Measurements from ENCODE around the gene TFPI.
"Not testable (repeated sequence)": the region's sequence is repeated elsewhere in the genome, so short reads cannot be mapped to it uniquely, and the experiment has no call there.

Gene TFPI

DNA sequence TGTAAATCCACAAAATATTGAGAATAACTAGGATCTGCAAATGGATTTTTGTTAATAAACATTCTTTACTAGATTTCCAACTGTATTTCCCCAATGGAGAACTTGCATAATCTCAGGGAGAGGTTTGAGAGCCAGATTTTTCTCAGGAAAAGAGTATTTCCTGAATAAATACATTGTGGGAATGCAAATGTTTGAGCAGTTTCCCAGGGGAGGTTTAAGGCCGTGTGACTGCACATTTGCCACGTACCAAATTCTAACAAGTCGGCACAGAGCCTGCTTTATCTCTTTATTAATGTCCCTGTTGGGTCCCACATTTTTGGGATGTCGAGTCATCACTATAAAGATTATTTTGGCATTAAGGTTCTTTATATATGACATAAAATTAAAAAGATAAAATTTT lies 27.0 kb downstream of the TFPI start:
- no peak for DNase-seq

DNA sequence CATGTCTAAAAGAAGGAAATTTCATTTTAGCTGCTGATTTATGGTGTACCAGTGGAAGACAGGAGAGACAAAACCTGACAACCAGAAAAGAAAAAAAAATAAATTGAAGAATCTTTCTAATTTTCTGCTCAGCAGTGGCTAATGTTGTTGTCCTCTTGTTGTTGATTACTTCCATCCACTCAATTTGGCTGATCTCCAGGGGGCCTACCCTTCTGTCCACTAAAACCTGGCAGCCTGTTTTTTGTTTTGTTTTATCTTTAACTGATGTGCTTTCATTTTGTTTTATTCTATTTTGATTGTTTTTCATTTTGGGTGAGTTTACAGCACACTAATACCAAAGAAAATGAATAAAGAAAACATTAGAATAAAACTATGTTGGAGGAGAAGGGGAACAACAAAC lies 27.4 kb downstream of the TFPI start:
- no peak for DNase-seq

DNA sequence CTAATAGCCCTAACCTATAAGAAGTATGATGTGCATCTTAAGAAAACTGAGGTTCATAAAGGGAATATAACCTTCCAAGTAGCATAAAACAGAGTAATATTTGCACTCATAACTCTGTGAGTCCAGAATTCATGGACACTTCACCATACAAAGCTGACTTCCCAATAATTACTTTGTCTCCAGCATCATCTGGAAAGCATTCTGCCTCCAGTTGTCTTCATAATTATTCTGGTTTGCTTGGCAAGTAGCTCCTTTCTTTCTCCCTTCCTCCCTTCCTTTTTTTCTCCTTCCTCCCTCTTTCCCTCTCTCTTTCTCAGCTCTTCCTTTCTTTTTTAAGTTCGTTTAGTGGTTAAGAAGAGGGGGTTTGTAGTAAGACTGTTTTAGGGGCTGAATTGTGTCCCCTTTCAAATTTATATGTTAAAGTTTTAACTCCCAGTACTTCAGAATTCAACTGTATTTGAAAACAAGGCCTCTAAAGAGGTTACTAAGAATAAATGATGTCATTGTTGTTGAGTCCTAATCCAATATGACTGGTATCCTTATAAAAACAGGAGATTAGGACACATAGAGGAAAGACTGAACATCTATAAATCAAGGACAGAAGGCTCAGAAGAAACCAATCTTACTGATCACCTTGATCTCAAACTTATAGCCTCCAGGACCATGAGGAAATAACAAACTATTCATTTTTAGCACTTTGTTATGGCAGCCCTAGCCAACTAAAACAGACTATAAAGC lies 28.9 kb downstream of the TFPI start:
- DNase-seq = no peak

DNA sequence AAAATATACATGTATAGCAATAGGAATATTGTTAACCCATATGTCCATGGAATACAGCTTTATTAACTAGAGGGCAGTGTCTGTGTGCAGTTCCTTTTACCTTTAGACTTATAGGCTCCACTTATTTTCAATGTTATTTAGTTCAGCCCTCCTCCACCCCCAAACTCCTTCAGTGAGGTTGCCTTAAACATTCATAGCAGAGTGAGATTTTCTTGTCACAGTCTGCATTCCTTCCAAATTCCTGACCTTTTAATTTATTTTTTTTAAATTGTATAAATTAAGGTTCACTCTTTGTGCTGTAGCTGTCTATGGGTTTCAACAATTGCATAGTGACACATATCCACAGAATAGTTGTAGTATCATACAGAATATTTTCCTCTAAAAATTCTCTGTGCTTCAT lies 30.9 kb downstream of the TFPI start:
- no peak for DNase-seq

DNA sequence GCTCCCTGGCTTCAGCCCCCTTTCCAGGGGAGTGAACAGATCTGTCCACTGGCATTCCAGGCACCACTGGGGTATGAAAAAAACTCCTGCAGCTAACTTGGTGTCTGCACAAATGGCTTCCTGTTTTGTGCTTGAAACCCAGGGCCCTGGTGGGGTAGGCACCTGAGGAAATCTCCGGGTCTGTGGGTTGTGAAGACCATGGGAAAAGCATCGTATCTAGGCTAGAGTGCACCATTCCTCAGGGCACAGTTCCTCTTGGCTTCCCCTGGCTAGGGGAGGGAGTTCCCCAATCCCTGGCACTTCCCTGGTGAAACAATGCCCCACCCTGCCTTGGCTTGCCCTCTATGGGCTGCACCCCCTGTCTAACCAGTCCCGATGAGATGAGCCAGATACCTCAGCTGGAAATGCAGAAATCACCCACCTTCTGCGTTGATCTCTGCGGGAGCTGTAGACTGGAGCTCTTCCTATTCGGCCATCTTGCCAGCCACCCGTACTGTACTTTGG lies 34.1 kb downstream of the TFPI start:
- no peak for DNase-seq

DNA sequence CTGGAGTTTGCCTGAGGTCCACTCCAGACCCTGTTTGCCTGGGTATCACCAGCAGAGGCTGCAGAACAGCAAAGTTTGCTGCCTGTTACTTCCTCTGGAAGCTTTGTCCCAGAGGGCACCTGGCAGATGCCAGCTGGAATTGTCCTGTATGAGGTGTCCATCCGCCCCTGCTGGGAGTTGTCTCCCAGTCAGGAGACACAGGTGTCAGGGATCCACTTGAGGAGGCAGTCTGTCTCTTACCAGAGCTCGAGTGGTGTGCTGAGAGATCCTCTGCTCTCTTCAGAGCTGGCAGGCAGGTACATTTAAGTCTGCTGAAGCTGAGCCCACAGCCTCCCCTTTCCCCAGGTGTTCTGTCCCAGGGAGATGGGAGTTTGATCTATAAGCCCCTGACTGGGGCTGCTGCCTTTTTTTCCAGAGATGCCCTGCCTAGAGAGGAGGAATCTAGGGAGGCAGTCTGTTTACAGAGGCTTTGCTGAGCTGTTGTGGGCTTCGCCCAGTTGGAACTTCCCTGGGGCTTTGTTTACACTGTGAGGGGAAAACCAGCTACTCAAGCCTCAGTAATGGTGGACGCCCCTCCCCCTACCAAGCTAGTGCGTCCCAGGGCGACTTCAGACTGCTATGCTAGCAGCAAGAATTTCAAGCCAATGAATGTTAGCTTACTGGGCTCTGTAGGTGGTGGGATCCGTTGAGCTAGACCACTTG lies 34.7 kb downstream of the TFPI start:
- no peak for DNase-seq

DNA sequence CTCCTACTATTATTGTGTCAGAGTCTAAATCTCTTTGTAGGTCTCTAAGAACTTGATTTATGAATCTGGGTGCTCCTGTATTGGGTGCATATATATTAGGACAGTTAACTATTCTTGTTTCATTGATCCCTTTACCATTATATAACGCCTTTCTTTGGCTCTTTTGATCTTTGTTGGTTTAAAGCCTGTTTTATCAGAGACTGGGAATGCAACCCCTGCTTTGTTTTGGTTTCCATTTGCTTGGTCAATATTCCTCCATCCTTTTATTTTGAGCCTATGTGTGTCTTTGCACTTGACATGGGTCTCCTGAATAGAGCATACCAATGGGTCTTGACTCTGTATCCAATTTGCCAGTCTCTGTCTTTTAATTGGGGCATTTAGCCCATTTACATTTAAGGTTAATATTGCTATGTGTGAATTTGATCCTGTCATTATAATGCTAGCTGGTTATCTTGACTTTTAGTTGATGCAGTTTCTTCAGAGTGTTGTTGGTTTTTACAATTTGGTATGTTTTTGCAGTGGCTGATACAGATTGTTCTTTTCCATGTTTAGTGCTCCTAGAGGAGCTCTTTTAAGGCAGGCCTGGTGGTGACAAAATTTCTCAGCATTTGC lies 36.4 kb downstream of the TFPI start:
- DNase-seq = not testable (repeated sequence)

DNA sequence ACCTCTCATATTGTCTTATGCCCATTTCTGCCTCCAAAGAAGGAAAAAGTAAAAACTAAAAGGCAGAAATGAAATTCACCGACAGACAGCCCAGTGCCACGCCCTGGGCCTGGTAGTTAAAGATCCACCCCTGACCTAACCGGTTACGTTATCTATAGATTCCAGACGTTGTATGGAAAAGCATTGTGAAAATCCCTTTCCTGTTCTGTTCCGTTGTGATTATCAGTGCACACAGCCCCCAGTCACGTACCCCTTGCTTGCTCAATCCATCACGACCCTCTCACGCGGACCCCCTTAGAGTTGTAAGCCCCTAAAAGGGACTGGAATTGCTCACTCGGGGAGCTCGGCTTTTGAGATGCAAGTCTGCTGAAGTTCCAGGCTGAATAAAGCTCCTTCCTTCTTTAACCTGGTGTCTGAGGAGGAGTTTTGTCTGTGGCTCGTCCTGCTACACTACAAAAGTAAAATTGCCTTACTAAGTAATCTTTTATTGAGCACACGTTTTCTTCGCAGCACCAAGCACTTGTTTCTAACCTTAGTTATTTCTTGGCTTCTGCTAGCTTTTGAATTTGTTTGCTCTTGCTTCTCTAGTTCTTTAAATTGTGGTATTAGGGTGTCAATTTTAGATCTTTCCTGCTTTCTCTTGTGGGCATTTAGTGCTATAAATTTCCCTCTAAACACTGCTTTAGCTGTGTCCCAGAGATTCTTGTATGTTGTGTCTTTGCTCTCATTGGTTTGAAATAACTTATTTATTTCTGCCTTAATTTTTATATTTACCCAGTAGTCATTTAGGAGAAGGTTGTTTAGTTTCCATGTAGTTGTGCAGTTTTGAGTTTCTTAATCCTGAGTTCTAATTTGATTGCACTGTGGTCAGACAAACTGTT lies 37.4 kb downstream of the TFPI start:
- DNase-seq = not testable (repeated sequence)

DNA sequence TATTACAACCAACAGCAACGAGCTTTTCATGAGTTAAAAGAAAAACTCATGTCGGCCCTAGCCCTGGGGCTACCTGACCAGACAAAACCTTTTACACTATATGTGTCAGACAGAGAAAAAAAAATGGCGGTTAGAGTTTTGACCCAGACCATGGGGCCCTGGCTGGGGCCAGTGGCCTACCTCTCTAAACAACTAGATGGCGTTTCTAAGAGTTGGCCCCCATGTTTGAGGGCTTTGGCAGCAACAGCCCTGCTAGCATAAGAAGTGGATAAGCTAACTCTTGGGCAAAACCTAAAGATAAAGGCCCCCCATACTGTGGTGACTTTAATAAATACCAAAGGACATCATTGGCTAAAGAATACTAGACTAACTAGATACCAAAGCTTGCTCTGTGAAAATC lies 39.3 kb downstream of the TFPI start:
- DNase-seq = no peak

DNA sequence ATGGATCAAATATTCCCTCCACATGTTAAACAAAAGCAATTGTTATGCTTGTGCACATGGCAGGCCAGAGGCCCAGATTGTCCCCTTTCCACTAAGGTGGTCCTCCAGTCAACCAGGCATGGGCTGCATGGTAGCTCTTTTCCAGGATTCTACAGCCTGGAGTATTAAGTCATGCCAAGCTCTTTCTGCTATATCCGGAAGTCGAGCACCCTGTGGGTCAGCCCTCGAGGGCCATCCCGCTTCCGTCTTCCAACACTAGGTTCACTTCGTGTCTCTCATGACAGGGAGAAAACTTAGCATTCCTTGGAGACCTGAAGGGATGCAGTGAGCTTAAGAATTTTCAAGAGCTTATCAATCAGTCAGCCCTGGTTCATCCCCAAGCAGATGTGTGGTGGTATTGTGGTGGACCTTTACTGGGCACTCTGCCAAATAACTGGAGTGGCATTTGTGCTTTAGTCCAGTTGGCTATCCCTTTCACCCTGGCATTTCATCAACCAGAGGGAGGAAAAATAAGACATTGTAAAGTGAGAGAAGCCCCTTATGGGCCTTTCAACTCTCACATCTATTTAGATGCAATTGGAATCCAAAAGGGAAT lies 39.9 kb downstream of the TFPI start:
- not testable (repeated sequence) for DNase-seq

DNA sequence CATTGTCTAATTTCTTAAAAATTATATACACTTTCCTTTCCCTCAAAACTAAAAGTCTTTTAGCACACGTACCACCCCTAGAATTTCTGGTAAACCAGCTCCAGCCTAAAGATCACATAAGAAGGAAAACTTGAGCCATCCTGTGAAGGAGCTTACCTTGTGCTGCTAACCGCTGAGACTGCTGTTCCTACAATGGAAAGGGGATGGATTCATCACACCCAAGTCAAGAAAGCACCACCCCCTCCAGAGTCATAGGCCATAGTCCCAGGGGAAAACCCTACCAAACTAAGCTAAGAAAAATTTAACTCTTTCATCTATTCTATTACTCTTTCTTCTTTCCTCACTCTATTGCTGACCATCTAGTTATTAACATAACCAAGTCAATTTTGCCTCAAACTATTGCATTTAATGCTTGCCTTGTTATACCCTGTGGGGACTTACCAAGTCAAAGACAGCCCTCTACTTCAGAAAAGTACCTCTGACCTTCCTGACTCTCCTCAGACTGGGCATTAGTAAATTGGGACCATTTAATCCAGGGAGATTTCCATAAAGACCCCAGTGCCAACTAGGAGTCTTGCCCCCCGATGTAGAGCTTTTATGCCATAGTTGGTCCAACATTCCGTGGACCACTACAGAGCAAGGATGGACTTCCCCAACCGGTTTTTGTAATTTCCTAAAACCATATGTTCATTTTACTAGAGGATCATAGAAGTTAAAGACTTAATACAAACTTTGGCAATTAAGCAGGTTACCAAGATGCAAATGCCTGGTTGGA lies 40.6 kb downstream of the TFPI start:
- DNase-seq = not testable (repeated sequence)

DNA sequence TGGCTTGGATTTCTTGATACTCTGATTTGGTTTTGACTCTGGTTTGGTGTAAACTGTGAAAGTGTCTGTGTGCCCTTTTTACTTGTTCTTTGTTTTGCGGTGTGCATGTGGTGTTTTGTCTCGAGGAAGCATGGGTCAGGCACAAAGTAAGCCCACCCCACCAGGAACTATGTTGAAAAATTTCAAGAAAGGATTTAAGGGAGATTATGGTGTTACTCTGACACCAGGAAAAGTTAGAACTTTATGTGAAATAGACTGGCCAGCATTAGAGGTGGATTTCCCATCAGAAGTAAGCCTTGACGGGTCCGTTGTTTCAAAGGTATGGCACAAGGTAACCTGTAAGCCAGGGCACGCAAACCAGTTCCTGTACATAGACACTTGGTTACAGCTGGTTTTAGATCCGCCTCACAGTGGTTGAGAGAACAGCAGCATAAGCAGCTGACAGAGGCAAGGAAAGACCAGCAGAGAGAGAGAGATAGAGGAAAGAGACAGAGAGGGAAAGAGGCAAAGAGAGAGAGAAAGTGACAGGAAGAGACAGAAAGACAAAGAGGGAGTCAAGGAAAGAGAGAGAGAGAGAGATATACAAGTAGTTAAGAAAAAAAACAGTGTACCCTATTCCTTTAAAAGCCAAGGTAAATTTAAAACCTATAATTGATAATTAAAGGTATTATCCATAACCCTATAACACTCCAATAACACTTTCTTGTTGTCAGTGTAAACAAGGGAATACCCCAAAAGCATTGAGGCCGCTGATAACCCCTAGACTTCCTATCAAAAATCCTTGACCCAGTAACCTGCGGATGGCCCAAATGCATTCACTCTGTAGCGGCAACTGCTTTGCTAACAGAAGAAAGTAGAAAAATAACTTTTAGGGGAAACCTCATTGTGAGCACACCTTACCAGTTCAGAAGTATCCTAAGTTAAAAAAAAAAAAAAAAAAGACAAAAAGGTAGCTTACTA lies 42.6 kb downstream of the TFPI start:
- DNase-seq = no peak

DNA sequence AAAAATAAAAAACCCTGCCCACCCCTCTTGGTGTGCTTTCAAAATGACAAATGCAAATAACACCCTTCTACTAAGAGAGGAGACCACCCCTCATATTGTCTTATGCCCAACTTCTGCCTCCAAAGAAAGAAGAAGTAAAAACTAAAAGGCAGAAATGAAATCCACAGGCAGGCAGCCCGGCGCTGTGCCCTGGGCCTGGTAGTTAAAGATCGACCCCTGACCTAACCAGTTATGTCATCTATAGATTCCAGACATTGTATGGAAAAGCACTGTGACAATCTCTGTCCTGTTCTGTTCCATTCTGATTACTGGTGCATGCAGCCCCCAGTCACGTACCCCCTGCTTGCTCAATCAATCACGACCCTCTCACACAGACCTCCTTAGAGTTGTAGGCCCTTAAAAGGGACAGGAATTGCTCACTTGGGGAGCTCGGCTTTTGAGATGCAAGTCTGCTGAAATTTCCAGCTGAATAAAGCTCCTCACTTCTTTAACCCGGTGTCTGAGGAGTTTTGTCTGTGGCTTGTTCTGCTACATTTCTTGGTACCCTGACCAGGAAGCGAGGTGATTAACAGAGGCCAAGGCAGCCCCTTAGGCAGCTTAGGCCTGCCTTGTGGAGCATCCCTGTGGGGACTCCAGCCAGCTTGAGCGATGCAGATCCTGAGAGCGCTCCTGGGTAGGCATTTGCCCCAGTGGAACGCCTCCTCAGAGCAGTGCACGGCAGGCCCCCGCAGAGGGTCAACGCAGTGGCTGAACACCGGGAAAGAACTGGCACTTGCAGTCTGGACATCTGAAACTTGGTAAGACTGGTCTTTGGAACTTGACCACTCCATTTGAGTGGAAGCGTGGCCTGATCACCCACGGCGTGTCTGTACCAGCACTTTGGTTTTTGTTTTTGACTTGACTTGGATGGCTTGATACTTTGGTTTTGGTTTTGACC lies 43.5 kb downstream of the TFPI start:
- DNase-seq = not testable (repeated sequence)

DNA sequence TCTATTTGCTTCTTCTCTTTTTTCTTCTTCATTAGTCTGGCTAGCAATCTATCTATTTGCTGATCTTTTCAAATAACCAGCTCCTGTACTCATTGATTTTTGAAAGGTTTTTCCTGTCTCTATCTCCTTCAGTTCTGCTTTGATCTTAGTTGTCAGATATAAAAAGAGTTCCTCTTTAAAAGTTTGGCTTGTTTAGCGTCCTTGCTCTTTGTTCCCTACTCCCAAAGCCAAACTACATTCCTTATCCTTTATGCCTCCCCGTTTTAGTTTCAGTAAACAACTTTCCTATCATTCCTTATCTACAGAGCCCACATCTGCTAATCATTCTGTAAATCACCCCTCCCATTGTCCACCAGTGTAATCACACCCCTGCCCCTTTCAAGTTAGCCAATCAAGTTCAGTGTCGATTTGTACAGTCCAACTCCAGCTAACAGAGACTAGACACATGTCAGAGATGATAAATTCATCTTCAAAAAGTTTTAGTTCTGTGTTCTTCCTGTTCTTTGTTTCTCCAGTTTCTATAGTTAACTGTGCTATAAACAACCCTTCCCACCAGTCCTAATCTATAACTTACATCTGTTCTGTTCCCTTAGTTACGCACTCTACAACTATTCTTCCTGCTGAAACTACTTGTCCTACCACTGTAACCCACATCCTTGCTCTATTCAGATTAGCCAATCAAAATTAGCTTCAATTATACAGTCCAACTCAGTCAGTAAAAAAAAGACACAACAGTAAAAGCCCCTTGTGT lies 44.4 kb downstream of the TFPI start:
- no peak for DNase-seq

DNA sequence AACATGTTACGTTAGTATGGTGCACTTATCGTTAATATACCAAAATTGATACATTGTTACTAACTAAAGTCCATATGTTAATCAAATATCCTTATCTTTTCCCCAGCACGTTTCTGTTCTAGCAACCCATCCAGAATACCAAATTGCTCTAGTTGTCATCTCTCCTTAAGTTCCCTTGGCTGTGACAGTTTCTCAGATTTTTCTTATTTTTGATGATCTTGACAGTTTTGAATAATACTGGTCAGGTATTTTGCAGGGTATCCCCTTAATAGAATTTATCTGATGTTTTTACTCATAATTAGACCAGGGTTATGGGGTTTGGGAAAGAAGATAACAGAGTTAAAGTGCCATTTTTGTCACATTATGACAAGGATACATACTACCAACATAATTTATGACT lies 47.8 kb downstream of the TFPI start:
- DNase-seq = no peak

DNA sequence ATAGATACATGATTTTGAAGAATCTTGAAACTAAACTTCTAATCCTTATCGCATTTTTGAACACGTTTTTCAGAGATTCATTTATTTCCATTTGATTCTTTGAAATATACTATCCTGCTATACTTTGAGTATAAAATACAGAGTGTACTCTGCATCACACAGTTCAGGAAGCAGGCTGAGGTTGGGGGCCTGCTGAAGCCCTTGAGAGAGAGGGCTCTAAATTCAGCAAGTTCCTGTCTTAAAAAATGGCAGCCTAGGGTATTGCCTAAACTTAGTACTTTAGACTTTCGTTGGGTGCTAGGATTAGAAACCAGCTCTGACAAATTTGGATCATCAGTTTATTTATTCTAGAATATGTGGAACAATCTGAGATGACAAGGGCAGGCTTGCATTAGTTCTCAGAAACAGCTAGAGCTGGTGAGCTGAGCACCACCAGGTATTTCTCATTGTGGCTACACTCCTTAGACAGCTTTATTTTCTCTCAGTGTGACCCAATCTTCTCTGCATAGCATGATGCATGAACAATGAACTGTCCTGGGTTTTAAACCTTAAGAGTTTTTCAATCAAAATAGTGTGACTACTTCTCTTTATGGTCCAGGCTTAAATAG lies 49.1 kb downstream of the TFPI start:
- no peak for DNase-seq

DNA sequence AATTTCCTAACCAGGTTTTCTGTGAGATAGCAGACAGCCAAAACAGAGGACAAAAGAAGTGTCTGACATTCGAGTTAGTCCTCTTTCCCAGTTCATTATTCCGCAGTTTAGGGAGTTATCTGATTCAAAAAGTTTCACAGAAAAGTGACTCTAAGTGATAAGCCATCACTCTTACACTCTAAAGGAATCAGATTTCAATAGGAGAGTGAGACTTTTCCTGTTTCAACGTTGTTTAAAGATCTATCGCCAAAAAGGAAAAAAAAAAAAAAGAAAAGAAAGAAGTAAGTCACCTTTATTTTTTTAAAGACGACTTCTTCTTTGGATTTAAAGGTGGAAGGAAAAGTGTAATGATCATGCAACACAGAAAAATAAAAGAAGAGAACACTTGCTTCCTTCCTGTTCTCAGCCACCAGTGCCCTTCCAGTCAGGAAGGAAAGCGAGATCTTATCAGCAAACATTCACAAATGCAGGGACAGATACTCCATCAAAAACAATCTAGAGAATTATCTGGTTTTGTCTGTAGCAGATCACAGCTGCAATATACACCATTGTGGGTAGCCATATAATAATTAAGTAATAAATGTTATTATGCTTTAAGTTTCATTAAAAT lies 49.8 kb downstream of the TFPI start:
- no peak for DNase-seq

DNA sequence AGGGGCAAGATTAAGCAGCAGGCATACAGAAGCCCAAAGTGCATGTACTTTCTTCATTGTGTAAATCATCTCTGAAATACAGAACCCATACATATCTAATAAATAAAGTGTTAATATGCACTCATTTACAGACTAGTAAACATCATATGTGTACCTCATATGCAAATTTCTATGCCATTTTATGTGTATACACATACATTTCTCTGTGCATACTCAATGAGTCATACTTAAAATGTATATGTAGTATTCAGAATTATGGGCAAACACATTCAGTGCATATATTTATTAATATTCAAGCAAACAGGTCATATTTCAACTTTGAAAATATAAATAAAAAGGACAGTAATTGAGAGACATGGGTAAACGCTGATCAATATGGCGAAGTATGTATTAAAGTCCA lies 50.5 kb downstream of the TFPI start:
- no peak for DNase-seq

All from DMS153 (cell line).